Measurements from ENCODE around the gene ABLIM2.

ABLIM2 gene

GRCh38 chr4:8063974-8064563, 94.5 kb downstream of the ABLIM2 start:
- no peak for DNase-seq

- DNase-seq: no peak
These were observed 97.0 kb downstream of the ABLIM2 start for GRCh38 chr4:8061573-8061972.

GRCh38 chr4:8061145-8061544, 97.5 kb downstream of the ABLIM2 start:
- no peak for DNase-seq

GRCh38 chr4:8060632-8061031, 98.0 kb downstream of the ABLIM2 start:
- DNase-seq: no peak

- no peak for DNase-seq
These were observed 100.6 kb downstream of the ABLIM2 start for GRCh38 chr4:8058031-8058479.

- no peak for DNase-seq
These were observed 103.4 kb downstream of the ABLIM2 start for GRCh38 chr4:8055206-8055605.

- DNase-seq: no peak
These were observed 104.7 kb downstream of the ABLIM2 start for GRCh38 chr4:8053688-8054449.

- DNase-seq: no peak
These were observed 106.4 kb downstream of the ABLIM2 start for GRCh38 chr4:8052160-8052691.

- peak; percentile 64 for DNase-seq
These were observed 107.0 kb downstream of the ABLIM2 start for GRCh38 chr4:8051644-8052043.

GRCh38 chr4:8050555-8051206, 107.9 kb downstream of the ABLIM2 start:
- peak; percentile 75 for DNase-seq

GRCh38 chr4:8050180-8050554, 108.4 kb downstream of the ABLIM2 start:
- DNase-seq: no peak

GRCh38 chr4:8048856-8049676, 109.5 kb downstream of the ABLIM2 start:
- no peak for DNase-seq

GRCh38 chr4:8047837-8048678, 110.6 kb downstream of the ABLIM2 start:
- DNase-seq: no peak

- peak; percentile 58 for DNase-seq
These were observed 111.6 kb downstream of the ABLIM2 start for GRCh38 chr4:8046925-8047541.

- peak; percentile 77 for DNase-seq
These were observed 112.7 kb downstream of the ABLIM2 start for GRCh38 chr4:8045909-8046308.

GRCh38 chr4:8044699-8045098, 113.9 kb downstream of the ABLIM2 start:
- DNase-seq: peak; percentile 86

- no peak for DNase-seq
These were observed 114.4 kb downstream of the ABLIM2 start for GRCh38 chr4:8044244-8044643.

GRCh38 chr4:8043596-8043995, 115.0 kb downstream of the ABLIM2 start:
- DNase-seq: no peak

- no peak for DNase-seq
These were observed 116.7 kb downstream of the ABLIM2 start for GRCh38 chr4:8041868-8042267.

GRCh38 chr4:8041172-8041571, 117.4 kb downstream of the ABLIM2 start:
- no peak for DNase-seq

- DNase-seq: no peak
These were observed 118.0 kb downstream of the ABLIM2 start for GRCh38 chr4:8040607-8041006.

- DNase-seq: no peak
These were observed 118.8 kb downstream of the ABLIM2 start for GRCh38 chr4:8039853-8040252.
